HG02852 (cell line): Measurements from ENCODE around the gene CNNM3.
"Not testable (repeated sequence)": the region's sequence is repeated elsewhere in the genome, so short reads cannot be mapped to it uniquely, and the experiment has no call there.

Source experiments
- ATAC-seq: cut with Tn5 transposase; IDR thresholded peaks from one replicate; pipeline ENCODE4 v1.9.1; 2021; ENCODE audit warnings: mild to moderate bottlenecking, moderate library complexity; ENCODE audit not compliant: unreplicated experiment

The CNNM3 gene

DNA sequence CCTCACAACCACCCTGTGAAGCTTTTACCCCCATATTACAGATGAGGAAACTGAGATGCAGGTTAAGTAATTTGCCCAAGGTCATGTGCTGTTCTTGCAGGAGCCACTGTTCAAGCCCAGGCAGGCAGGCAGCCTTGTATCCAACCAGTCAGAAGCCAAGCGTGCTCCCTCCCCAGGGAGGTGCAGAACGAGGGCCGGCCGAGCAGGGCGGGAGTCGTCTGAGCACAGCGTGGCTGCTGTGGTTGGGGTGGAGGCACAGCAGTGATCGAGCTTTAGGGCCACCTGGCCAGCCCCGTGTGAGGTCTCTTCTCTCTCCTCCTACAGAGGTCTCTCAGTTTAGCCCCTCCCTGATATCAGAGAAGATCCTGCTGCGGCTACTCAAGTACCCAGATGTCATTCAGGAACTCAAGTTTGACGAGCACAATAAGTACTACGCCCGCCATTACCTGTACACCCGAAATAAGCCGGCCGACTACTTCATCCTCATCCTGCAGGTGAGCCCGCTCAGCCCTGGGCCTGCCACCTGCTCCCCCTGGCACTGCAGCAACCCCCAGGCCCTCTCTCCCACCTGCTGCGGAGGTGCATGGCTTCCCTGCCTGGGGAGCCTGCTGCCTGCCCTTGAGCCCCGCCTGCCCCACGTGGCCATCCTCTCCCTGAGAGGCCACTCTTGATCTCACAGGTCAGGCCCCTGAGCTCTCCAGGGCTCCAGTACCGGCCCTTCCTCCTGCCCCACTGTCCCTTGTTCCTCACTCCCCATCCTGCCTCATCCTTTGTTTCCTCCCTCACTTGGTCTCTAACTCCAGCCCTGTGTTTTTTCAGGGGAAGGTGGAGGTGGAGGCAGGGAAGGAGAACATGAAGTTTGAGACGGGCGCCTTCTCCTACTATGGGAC is 17.1 kb upstream of the CNNM3 start:
- no peak for ATAC-seq

GRCh38 chr2:96799623-96799935 is 16.5 kb upstream of the CNNM3 start:
- ATAC-seq: no peak

GRCh38 chr2:96800061-96801004 is 15.7 kb upstream of the CNNM3 start:
- ATAC-seq: no peak

- ATAC-seq: peak; percentile 83
Observed at GRCh38 chr2:96801005-96801785, 14.9 kb upstream of the CNNM3 start.

GRCh38 chr2:96801786-96802595 is 14.1 kb upstream of the CNNM3 start:
- ATAC-seq: peak; percentile 42

DNA sequence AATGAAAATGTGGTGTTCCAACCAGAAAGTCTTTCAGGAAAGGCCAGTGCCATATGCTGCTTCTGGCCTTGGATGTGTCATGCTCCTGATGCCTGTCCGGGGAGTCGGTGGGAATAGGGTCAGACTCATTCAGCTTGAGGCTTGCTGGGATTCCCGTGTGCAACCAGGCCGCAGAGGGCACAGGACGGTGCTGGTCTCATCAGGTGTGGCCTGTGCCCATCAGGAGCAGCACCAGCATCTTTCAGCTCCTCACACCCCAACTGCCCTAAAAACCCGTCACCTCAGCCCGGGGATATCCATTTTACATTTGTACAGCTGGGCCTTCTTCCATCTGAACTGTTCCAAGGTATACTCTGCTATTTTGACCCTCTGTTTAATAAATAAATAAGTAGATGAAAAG is 13.3 kb upstream of the CNNM3 start:
- ATAC-seq: no peak

DNA sequence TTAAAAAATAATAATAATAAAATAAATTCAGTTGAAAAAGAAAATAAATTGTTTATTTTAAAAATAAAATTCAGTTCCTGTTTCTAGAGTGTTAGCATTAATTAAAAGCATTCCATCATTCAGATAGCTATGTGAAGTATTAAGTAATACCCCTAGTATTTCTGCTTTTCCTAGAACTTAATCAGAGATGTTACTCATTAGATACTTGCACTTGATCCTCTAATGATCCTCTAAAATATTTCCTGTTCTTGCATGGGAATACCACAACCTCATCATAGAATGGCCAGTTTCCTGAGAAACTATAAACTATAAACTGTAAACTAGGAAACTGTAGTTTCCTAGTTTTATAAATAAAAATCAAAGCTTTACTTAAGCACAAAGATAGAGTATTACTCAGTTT is 11.1 kb upstream of the CNNM3 start:
- ATAC-seq: no peak

DNA sequence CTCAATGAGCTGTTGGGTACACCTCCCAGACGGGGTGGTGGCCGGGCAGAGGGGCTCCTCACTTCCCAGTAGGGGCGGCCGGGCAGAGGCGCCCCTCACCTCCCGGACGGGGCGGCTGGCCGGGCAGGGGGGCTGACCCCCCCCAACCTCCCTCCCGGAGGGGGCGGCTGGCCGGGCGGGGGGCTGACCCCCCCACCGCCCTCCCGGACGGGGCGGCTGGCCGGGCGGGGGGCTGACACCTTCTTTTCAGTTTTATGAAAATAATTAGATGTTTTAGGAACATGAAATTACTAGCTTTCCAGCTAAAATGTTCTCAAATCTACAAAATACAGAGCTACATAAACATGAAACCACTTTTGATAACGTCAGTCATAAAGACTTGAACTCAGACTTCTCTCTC is 10.1 kb upstream of the CNNM3 start:
- ATAC-seq: not testable (repeated sequence)

GRCh38 chr2:96806468-96807126 is 9.5 kb upstream of the CNNM3 start:
- no peak for ATAC-seq

GRCh38 chr2:96807127-96807471 is 9.0 kb upstream of the CNNM3 start:
- no peak for ATAC-seq

DNA sequence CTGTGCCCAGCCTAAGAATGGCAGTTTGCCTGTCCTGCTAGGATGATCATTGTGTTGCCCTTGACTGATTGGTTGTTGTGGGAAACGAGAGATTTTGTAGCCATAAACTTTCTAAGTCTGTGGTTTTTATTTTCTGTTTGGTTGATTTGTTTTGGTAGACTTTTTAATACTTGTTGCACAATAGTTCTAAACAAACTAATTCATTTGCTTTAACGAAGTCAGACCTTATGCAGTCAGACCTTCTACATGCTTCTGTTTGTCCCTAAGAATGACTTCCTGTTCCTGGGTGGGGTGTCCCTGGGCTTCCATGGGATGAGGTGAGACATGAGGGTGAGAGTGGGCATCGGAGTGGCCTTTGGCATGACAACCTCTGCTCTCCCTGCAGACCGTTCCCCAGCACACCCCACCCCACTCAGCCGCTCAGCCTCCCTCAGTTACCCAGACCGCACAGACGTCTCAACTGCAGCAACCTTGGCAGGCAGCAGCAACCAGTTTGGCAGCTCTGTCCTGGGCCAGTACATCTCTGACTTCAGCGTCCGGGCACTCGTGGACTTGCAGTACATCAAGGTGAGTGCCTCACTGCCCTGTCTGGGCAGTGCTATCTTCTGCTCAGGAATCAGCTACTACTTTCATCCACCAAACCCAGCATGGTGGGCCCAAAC is 7.8 kb upstream of the CNNM3 start:
- ATAC-seq: no peak

DNA sequence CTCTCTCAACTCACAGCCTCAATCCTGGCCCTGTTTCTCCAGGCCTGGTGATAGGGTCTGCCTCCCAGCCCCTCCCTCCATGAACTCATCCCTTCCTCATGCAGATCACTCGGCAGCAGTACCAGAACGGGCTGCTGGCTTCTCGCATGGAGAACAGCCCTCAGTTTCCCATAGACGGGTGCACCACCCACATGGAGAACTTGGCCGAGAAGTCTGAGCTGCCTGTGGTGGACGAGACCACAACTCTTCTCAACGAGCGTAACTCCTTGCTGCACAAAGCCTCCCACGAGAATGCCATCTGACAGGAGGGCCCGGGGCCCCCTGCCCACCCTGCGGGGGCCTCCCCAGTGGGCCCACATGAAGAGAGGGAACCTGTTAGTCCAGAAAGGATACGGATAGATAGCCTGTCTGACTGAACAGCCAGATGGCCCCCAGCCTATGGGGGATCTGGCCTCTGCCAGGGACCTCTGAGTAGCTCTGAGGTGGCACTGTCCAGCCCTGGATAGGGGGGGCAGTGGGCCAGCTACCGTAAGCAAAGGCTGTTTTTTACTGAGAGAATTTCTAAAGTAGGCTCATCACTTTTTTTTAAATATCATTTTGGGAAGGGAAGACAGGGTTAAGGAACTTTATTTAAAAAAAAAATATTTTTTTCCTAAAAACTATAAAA is 6.7 kb upstream of the CNNM3 start:
- ATAC-seq: no peak

GRCh38 chr2:96809951-96810782 is 5.9 kb upstream of the CNNM3 start:
- ATAC-seq: no peak

GRCh38 chr2:96810783-96811192 is 5.3 kb upstream of the CNNM3 start:
- ATAC-seq: no peak

DNA sequence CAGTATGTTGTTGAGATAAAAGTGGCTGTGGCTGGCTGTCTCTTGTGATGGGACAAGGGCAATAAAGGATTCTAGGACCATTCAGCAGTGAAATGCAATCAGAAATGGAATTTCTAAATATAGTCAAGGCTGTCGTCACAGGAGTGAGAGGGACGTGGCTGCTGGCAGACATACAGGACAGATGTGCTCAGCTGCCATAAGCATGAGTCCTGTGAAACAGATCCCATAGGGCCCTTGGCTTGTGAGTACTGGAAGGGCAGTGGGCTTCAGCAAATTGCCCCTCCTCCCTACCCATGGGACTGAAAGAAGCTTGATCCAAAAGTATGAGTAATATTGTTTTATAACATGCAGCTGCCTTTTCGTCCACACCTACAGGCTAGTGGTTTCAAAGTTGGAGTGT is 4.2 kb upstream of the CNNM3 start:
- ATAC-seq: no peak

GRCh38 chr2:96813656-96814055 is 2.4 kb upstream of the CNNM3 start:
- ATAC-seq: no peak

DNA sequence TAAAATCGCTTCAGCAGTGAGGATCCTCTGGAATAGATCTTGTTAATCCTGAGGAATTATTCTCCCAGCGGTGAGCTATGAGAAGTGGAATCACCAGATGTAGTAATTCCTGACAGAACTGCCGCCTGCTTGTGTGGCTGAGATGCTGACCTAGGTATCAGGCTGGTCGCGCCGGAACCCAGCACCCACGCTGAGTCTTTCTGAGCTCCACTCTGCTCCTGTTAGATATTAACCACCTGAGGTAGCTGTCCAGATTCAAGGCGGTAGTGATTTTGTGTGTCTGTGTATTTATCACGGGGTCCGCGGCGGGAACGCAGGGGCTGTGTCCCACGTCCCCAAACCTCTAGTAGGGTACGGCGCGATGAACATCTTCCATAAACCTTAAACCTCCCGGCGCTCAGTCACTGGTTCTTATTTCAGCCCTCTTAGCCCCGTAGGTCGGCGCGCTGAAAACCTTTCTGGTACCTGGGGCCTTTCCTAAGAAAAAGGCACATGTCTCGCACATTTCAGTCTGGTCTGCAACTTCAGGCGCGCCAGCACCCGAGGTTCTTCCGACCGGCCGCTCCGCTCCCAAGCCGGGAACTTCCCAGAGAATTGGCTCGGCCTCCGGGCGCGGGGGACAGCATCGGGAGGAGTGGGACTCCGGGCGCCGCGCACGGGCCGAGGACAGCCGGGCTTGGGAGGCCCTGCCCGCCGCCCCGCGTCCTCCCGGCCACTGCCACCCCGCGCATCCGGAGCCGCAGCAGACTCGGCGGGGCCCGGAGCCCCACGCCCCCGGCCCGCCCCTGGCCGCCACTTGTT is 542 bp upstream of the CNNM3 start:
- ATAC-seq: no peak
